BE2C (cell line): ENCODE data around the gene ERVK3-1. TPM values are rescaled to one million over a fixed set of nuclear protein-coding genes. Genes with fewer than 3 reads are reported as not detected.
"Not testable (repeated sequence)": the region's sequence is repeated elsewhere in the genome, so short reads cannot be mapped to it uniquely, and the experiment has no call there.

Source experiments
- DNase-seq: peaks from one replicate; pipeline ENCODE4 v3.0.0-alpha.2; 2020
- H3K27me3 ChIP-seq: fragments of 250-450 bp; sonication (Bioruptor Pico); 2 replicates; pipeline ENCODE4 v1.5.1; 2020; ENCODE audit warnings: mild to moderate bottlenecking
- H3K36me3 ChIP-seq: fragments of 250-450 bp; sonication (Bioruptor Pico); 2 replicates; pipeline ENCODE4 v1.5.1; 2020; ENCODE audit warnings: mild to moderate bottlenecking
- H3K4me1 ChIP-seq: fragments of 250-450 bp; sonication (Bioruptor Pico); 2 replicates; pipeline ENCODE4 v1.5.1; 2020
- H3K4me3 ChIP-seq: 2 replicates; pipeline ENCODE4 v1.5.1; 2011; ENCODE audit warnings: low read depth, low read length
- H3K9me3 ChIP-seq: fragments of 250-450 bp; sonication (Bioruptor Pico); 2 replicates; pipeline ENCODE4 v1.5.1; 2020
- polyA plus RNA-seq: library from polyadenylated mRNA; unstranded; fragments of >200 nt; gene quantifications from one replicate; pipeline ENCODE4 v1.2.1, GENCODE V29; 2012; ENCODE audit warnings: low read depth, missing spikeins; ENCODE audit not compliant: insufficient read length, insufficient read depth
- TF ChIP-seq, protein P1 (sequence below): IDR thresholded peaks from 2 replicates; pipeline ENCODE4 v1.5.1; 2012; ENCODE audit warnings: mild to moderate bottlenecking, low read depth, low read length

The ERVK3-1 gene, protein sequence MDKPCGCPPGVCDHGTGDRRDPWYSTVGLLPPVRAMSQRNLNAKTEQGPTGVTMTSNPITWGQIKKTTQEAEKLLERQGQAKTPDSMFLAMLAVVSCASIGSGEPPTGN
- polyA plus RNA-seq = 105 TPM

GRCh38 chr19:58305065-58305931 is at the start of gene ERVK3-1:
ERVK3-1 (plus strand) TSS chr19:58305377; CDS start chr19:58312169, 6,792 bp downstream.
- Histone ChIP-seq H3K9me3 (no peaks in the 10 kb centered on the region), H3K4me3 (peak within 1 kb of the TSS; percentile 97), H3K4me1 (no peaks in the 10 kb centered on the region), H3K36me3 (peaks cover 53% of the 10 kb centered on the region), H3K27me3 (no peaks in the 10 kb centered on the region)
- DNase-seq = peak; percentile 96
- TF ChIP-seq, protein P1, sequence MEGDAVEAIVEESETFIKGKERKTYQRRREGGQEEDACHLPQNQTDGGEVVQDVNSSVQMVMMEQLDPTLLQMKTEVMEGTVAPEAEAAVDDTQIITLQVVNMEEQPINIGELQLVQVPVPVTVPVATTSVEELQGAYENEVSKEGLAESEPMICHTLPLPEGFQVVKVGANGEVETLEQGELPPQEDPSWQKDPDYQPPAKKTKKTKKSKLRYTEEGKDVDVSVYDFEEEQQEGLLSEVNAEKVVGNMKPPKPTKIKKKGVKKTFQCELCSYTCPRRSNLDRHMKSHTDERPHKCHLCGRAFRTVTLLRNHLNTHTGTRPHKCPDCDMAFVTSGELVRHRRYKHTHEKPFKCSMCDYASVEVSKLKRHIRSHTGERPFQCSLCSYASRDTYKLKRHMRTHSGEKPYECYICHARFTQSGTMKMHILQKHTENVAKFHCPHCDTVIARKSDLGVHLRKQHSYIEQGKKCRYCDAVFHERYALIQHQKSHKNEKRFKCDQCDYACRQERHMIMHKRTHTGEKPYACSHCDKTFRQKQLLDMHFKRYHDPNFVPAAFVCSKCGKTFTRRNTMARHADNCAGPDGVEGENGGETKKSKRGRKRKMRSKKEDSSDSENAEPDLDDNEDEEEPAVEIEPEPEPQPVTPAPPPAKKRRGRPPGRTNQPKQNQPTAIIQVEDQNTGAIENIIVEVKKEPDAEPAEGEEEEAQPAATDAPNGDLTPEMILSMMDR = no peak

- H3K4me3 ChIP-seq, H3K27me3 ChIP-seq, H3K4me1 ChIP-seq, DNase-seq: not testable (repeated sequence)
- peaks cover 30% of the 10 kb centered on the region for H3K9me3 ChIP-seq
- peaks cover 87% of the 10 kb centered on the region for H3K36me3 ChIP-seq
Observed at GRCh38 chr19:58258259-58258658, 46.9 kb upstream of the ERVK3-1 start.

DNA sequence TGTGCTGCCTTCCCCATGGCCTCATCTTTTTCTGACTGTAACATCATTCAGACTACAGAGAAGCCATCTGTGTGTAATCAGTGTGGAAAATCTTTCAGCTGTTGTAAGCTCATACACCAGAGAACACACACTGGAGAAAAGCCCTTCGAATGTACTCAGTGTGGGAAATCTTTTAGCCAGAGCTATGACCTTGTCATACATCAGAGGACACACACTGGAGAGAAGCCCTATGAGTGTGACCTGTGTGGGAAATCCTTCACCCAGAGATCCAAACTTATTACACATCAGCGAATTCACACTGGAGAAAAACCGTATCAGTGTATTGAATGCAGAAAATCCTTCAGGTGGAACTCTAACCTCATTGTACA is 43.6 kb upstream of the ERVK3-1 start:
- Histone ChIP-seq H3K4me3 (no peak overlapping the region), H3K36me3 (peaks cover 83% of the 10 kb centered on the region), H3K27me3 (no peaks in the 10 kb centered on the region), H3K9me3 (peaks cover 43% of the 10 kb centered on the region), H3K4me1 (no peaks in the 10 kb centered on the region)
- no peak for DNase-seq
- TF ChIP-seq, protein P1 = no peak

GRCh38 chr19:58261968-58262921 is 42.9 kb upstream of the ERVK3-1 start:
- H3K9me3 ChIP-seq = peaks cover 49% of the 10 kb centered on the region
- H3K36me3 ChIP-seq = peaks cover 84% of the 10 kb centered on the region

DNA sequence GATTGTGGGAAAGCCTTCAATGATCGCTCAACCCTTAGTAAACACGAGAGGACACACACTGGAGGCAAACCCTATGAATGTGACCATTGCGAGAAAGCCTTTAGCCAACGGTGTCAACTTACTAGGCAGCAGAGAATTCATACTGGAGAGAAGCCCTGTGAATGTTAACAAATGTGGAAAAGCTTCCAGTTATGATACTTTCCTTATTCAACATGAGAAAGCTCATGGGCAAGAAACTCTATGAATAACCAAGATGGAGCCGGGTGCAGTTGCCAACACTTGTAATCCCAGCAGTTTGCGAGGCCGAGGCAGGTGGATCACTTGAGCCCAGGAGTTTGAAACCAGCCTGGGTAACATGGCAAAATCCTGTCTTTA is 42.3 kb upstream of the ERVK3-1 start:
- TF ChIP-seq, protein P1 = no peak
- no peaks in the 10 kb centered on the region for H3K27me3 ChIP-seq
- H3K4me3 ChIP-seq = no peak overlapping the region
- H3K9me3 ChIP-seq = peaks cover 50% of the 10 kb centered on the region
- no peaks in the 10 kb centered on the region for H3K4me1 ChIP-seq
- H3K36me3 ChIP-seq = peaks cover 78% of the 10 kb centered on the region
- DNase-seq = no peak

More at GRCh38 chr19:58261968-58262921, 42.9 kb upstream of the ERVK3-1 start:
- Histone ChIP-seq H3K4me3 (no peak overlapping the region), H3K27me3 (no peaks in the 10 kb centered on the region), H3K4me1 (no peaks in the 10 kb centered on the region)
- DNase-seq = no peak
- TF ChIP-seq, protein P1 = no peak

GRCh38 chr19:58265100-58265499 is 40.1 kb upstream of the ERVK3-1 start:
- Histone ChIP-seq H3K4me3 (no peak overlapping the region), H3K9me3 (peaks cover 44% of the 10 kb centered on the region), H3K36me3 (peaks cover 62% of the 10 kb centered on the region), H3K27me3 (no peaks in the 10 kb centered on the region), H3K4me1 (no peaks in the 10 kb centered on the region)
- TF ChIP-seq, protein P1 = no peak
- no peak for DNase-seq
